Measurements from ENCODE around the gene SEMA4B. TPM values are rescaled to one million over a fixed set of nuclear protein-coding genes. Genes with fewer than 3 reads are reported as not detected.

Gene SEMA4B
- total and polyA plus RNA-seq, 2 experiments from 2014 or later: 3.6 to 4.5 TPM

DNA sequence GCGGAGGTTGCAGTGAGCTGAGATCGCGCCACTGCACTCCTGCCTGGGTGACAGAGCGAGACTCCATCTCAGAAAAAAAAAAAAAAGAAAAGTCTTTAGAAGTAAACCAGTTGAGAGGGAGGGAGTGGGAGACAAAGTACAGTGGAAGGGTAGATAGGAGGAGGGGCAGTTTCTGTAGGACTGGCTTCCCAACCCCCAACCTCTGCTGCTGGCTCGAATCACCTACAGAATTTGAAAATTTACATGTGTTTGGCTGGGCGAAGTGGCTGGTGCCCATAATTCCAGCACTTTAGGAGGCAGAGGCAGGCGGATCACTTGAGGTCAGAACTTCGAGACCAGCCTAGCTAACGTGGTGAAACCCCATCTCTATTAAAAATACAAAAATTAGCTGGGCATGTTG is 24.1 kb upstream of the SEMA4B start:
- DNase-seq: no peak
- Histone ChIP-seq H3K9ac (no peak overlapping the region), H3K36me3 (ENCODE audit: low read depth) (no peaks in the 10 kb centered on the region), H3K27me3 (replicated peaks; ENCODE audit: insufficient read depth) (no peaks in the 10 kb centered on the region), H2AFZ (no peak overlapping the region), H3F3A (ENCODE audit: insufficient read depth) (no peaks in the 10 kb centered on the region), H3K9me2 (ENCODE audit: insufficient read depth) (no peaks in the 10 kb centered on the region), H3K4me3 (no peak overlapping the region), H3K79me2 (ENCODE audit: insufficient read depth) (no peaks in the 10 kb centered on the region), H3K4me1 (ENCODE audit: insufficient read depth) (0 out of 2 replicates have a peak, but pooled peaks cover 3% of the 10 kb centered on the region), H3K27ac (no peak overlapping the region), H4K20me1 (ENCODE audit: insufficient read depth) (no peaks in the 10 kb centered on the region), H3K9me3 (ENCODE audit: low read depth) (no peaks in the 10 kb centered on the region), H3K4me2 (ENCODE audit: unreplicated experiment) (no peak overlapping the region)
- TF ChIP-seq EZH2phosphoT487 (IDR thresholded peaks at IDR 0.05; ENCODE audit: insufficient read depth, low read depth) (no peak), EZH2 (IDR thresholded peaks at IDR 0.05; ENCODE audit: insufficient read depth, poor library complexity, severe bottlenecking) (no peak)
- WGBS, 2 experiments (ENCODE audit: low coverage in 1 of 2, low lambda C conversion rate in 2 of 2, missing lambda C conversion rate in 2 of 2): 91 to 92% methylated on average over 9 of the region's 9 CpGs
- in situ Hi-C loops (cut with MboI): no loop called here

DNA sequence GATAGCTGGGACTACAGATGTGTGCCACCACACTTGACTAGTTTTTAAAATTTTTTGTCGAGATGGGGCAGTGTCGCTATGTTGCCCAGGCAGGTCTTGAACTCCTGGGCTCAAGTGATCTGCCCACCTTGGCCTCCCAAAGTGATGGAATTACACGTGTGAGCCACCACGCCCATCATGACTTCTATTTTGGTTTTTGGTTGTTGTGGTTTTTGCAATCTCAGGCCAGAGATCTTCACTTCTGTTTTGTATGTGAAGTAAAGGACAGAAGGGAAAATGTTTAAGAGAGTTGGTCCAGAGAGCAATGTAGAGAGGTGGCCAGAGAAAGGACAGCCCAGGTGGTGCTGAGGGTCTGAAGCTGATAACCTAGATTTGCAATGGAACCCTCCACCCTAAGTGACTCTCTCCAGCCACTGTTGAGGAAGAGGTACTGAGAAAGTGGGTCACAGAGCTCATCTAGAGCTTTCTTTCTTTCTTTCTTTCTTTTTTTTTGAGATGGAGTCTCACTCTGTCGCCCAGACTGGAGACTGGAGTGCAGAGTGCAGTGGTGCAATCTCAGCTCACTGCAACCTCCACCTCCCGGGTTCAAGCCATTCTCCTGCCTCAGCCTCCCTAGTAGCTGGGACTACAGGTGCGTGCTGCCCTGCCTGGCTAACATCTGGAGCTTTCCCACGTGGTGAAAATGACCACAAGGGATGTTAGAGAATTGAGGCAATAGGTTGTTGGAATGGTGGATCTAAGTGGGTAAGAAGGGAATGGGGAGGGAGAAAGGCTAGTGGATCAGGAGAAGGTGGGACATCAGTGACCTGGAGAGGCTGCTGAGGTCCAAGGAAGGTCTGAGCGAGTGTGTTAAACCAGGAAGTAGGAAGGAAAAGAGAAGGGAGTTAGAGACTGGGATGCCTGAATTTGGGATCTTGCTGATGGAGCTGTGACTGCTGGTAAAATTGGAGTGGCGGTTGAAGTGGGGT is 22.4 kb upstream of the SEMA4B start:
- DNase-seq: no peak
- Histone ChIP-seq H3K9ac (no peak overlapping the region), H2AFZ (no peak overlapping the region), H3K4me2 (ENCODE audit: unreplicated experiment) (no peak overlapping the region), H3F3A (ENCODE audit: insufficient read depth) (no peaks in the 10 kb centered on the region), H3K27ac (no peak overlapping the region), H3K9me2 (ENCODE audit: insufficient read depth) (no peaks in the 10 kb centered on the region), H3K79me2 (ENCODE audit: insufficient read depth) (no peaks in the 10 kb centered on the region), H3K9me3 (ENCODE audit: low read depth) (no peaks in the 10 kb centered on the region), H3K27me3 (replicated peaks; ENCODE audit: insufficient read depth) (no peaks in the 10 kb centered on the region), H3K4me3 (no peak overlapping the region), H4K20me1 (ENCODE audit: insufficient read depth) (no peaks in the 10 kb centered on the region), H3K36me3 (ENCODE audit: low read depth) (no peaks in the 10 kb centered on the region), H3K4me1 (ENCODE audit: insufficient read depth) (peaks cover 4% of the 10 kb centered on the region)
- 72 to 75% methylated on average over 10 of the region's 10 CpGs for WGBS, 2 experiments (ENCODE audit: low coverage in 1 of 2, low lambda C conversion rate in 2 of 2, missing lambda C conversion rate in 2 of 2)
- no peak for TF ChIP-seq EZH2 (IDR thresholded peaks at IDR 0.05; ENCODE audit: insufficient read depth, poor library complexity, severe bottlenecking)
- TF ChIP-seq EZH2phosphoT487 (IDR thresholded peaks at IDR 0.05; ENCODE audit: insufficient read depth, low read depth): no peak
- in situ Hi-C loops (cut with MboI): no loop called here

DNA sequence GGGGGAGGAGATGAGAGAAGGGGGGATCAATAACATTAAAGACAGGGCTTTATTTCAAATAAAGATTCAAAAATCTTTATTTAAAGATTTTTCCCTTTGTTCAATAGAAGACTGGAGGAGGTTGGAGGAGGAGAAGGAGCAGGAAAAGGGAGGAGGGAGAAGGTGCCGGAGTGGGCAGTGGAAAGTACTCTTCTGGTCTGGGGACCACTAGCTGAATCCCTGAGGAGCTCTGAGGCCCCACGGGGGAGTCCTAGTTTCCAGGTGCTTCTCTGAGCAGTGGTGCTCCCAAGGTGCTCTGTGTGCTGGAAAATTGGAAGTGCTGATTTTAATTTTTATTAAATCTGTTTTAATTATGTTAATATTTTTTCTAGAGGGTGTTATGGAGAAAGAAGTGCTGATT is 19.4 kb upstream of the SEMA4B start:
- H3K27me3 ChIP-seq (replicated peaks; ENCODE audit: insufficient read depth): no peaks in the 10 kb centered on the region
- no peak overlapping the region for H2AFZ ChIP-seq
- H3K27ac ChIP-seq: no peak overlapping the region
- DNase-seq: no peak
- no peak overlapping the region for H3K4me2 ChIP-seq (ENCODE audit: unreplicated experiment)
- in situ Hi-C loops (cut with MboI): no loop called here
- H3K4me1 ChIP-seq (ENCODE audit: insufficient read depth): peaks cover 8% of the 10 kb centered on the region
- H3K79me2 ChIP-seq (ENCODE audit: insufficient read depth): no peaks in the 10 kb centered on the region
- no peaks in the 10 kb centered on the region for H3K9me2 ChIP-seq (ENCODE audit: insufficient read depth)
- TF ChIP-seq EZH2 (IDR thresholded peaks at IDR 0.05; ENCODE audit: insufficient read depth, poor library complexity, severe bottlenecking): no peak
- TF ChIP-seq EZH2phosphoT487 (IDR thresholded peaks at IDR 0.05; ENCODE audit: insufficient read depth, low read depth): no peak
- H3K9ac ChIP-seq: no peak overlapping the region
- 61 to 72% methylated on average over 2 of the region's 2 CpGs for WGBS, 2 experiments (ENCODE audit: low coverage in 1 of 2, low lambda C conversion rate in 2 of 2, missing lambda C conversion rate in 2 of 2)
- H3F3A ChIP-seq (ENCODE audit: insufficient read depth): no peaks in the 10 kb centered on the region
- no peaks in the 10 kb centered on the region for H3K36me3 ChIP-seq (ENCODE audit: low read depth)
- H4K20me1 ChIP-seq (ENCODE audit: insufficient read depth): no peaks in the 10 kb centered on the region
- no peak overlapping the region for H3K4me3 ChIP-seq
- no peaks in the 10 kb centered on the region for H3K9me3 ChIP-seq (ENCODE audit: low read depth)

DNA sequence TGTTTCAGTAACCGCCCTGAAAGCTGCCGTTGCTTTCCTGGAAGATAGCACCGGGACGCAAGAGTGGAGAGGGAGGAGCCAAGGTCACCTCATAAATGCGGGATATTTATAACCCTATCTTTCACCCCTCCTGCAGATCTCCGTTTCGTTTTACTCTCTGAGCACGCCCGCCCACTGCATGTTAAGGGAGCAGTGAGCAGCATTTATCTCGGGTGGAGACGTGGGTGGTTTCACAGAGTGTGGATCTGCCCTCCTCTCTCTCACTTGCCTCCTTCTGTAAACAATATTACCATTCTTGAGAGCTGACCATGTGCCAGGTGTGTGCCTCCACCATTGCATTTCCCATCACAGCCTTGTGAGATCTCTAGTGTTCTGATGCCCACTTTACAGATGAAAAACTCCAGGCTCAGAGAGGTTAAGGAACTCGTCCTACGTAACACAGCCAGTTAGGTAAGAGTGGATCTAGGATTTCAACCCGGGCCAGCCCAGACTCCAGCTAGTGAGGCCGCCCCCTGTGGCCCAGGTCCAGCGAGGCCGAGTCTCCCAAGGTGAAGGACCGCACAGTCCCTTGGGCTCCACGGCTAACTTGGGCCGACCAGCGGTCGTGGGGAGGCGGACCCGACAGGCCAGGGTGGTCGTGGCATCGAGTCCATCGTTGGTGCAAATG is 16.9 kb upstream of the SEMA4B start:
- in situ Hi-C loops (cut with MboI): no loop called here
- peak overlapping the region; percentile 89 for H3K4me2 ChIP-seq (ENCODE audit: unreplicated experiment)
- no peaks in the 10 kb centered on the region for H3K79me2 ChIP-seq (ENCODE audit: insufficient read depth)
- no peaks in the 10 kb centered on the region for H3K9me2 ChIP-seq (ENCODE audit: insufficient read depth)
- no peaks in the 10 kb centered on the region for H3K36me3 ChIP-seq (ENCODE audit: low read depth)
- TF ChIP-seq EZH2 (IDR thresholded peaks at IDR 0.05; ENCODE audit: insufficient read depth, poor library complexity, severe bottlenecking) (no peak), EZH2phosphoT487 (IDR thresholded peaks at IDR 0.05; ENCODE audit: insufficient read depth, low read depth) (no peak)
- no peaks in the 10 kb centered on the region for H3F3A ChIP-seq (ENCODE audit: insufficient read depth)
- H3K27ac ChIP-seq: 0 out of 2 replicates have a peak overlapping the region, but pooled peaks have one; percentile 1
- peaks cover 8% of the 10 kb centered on the region for H3K4me1 ChIP-seq (ENCODE audit: insufficient read depth)
- H3K27me3 ChIP-seq (replicated peaks; ENCODE audit: insufficient read depth): no peaks in the 10 kb centered on the region
- H2AFZ ChIP-seq: peak overlapping the region; percentile 93
- H3K9ac ChIP-seq: peak overlapping the region; percentile 76
- peak overlapping the region; percentile 77 for H3K4me3 ChIP-seq
- DNase-seq: peak; percentile 74
- no peaks in the 10 kb centered on the region for H3K9me3 ChIP-seq (ENCODE audit: low read depth)
- 2 to 3% methylated on average over 27 of the region's 27 CpGs for WGBS, 2 experiments (ENCODE audit: low coverage in 1 of 2, low lambda C conversion rate in 2 of 2, missing lambda C conversion rate in 2 of 2)
- no peaks in the 10 kb centered on the region for H4K20me1 ChIP-seq (ENCODE audit: insufficient read depth)

All from GM23248 (cell line).